NCI-H1105 (cell line): ENCODE data around the gene CD2BP2.
A peak's percentile ranks its signal among the peaks of the same experiment; 100 is the strongest.
"Not testable (repeated sequence)": the region's sequence is repeated elsewhere in the genome, so short reads cannot be mapped to it uniquely, and the experiment has no call there.

Experiments
- DNase-seq: peaks from one replicate; lab custom pipeline; 2025; lab: John Stamatoyannopoulos, UW

Gene CD2BP2

GRCh38 chr16:30342751-30343490 lies 12.2 kb downstream of the CD2BP2 start:
- no peak for DNase-seq

GRCh38 chr16:30341971-30342370 lies 13.1 kb downstream of the CD2BP2 start:
- not testable (repeated sequence) for DNase-seq

- no peak for DNase-seq
These were observed 14.5 kb downstream of the CD2BP2 start for GRCh38 chr16:30340621-30341020.

- not testable (repeated sequence) for DNase-seq
These were observed 16.4 kb downstream of the CD2BP2 start for GRCh38 chr16:30338715-30339114.

- DNase-seq = not testable (repeated sequence)
These were observed 17.1 kb downstream of the CD2BP2 start for GRCh38 chr16:30337964-30338357.

GRCh38 chr16:30335598-30336474 lies 19.3 kb downstream of the CD2BP2 start:
- no peak for DNase-seq

GRCh38 chr16:30335028-30335597 lies 20.0 kb downstream of the CD2BP2 start:
- DNase-seq = peak; percentile 66

- not testable (repeated sequence) for DNase-seq
These were observed 20.6 kb downstream of the CD2BP2 start for GRCh38 chr16:30334473-30334989.

GRCh38 chr16:30324220-30324619 lies 30.9 kb downstream of the CD2BP2 start:
- not testable (repeated sequence) for DNase-seq

- DNase-seq = not testable (repeated sequence)
These were observed 36.5 kb downstream of the CD2BP2 start for GRCh38 chr16:30318647-30319046.

- not testable (repeated sequence) for DNase-seq
These were observed 44.2 kb downstream of the CD2BP2 start for GRCh38 chr16:30310937-30311336.

- DNase-seq = not testable (repeated sequence)
These were observed 45.9 kb downstream of the CD2BP2 start for GRCh38 chr16:30309255-30309654.
